Prostate gland (tissue), 2 donors: Measurements from ENCODE around the gene PCCB. TPM values are rescaled to one million over a fixed set of nuclear protein-coding genes. Genes with fewer than 3 reads are reported as not detected.
"Not testable (repeated sequence)": the region's sequence is repeated elsewhere in the genome, so short reads cannot be mapped to it uniquely, and the experiment has no call there.

Experiments used
- DNase-seq: peaks from one replicate; pipeline ENCODE4 v3.0.0-alpha.2; 2019; ENCODE audit warnings: low spot score
- H3K27ac ChIP-seq, 2 donors: fragments of 200-600 bp; sonication (generic); 2 replicates each; pipeline ENCODE4 v1.5.1; 2017 to 2019
- H3K27me3 ChIP-seq: fragments of 200-600 bp; sonication (generic); replicated peaks from 2 replicates; pipeline ENCODE4 v1.5.1; 2019; ENCODE audit not compliant: insufficient read depth
- H3K36me3 ChIP-seq, 2 donors: fragments of 200-600 bp; sonication (generic); 1 replicate in 1 of 2; 2 replicates in 1 of 2; pipeline versions ENCODE4 v1.5.1 to v1.8.1; 2017 to 2019
- H3K4me1 ChIP-seq: fragments of 200-600 bp; sonication (generic); replicated peaks from 2 replicates; pipeline ENCODE4 v1.5.1; 2019
- H3K4me3 ChIP-seq, 2 donors: fragments of 200-600 bp; sonication (generic); 2 replicates each; pipeline ENCODE4 v1.5.1; 2017 to 2019
- H3K9me3 ChIP-seq: fragments of 200-600 bp; sonication (generic); 2 replicates; pipeline ENCODE4 v1.5.1; 2017
- POLR2A ChIP-seq: fragments of 450-650 bp; IDR thresholded peaks from one replicate; pipeline ENCODE4 v1.6.1; 2016; ENCODE audit warnings: antibody characterized with exemption, mild to moderate bottlenecking
- POLR2AphosphoS5 ChIP-seq: sonication (generic); formaldehyde crosslinking; IDR thresholded peaks from one replicate; pipeline ENCODE4 v1.6.1; 2017; ENCODE audit warnings: antibody characterized with exemption
- WGBS: methylation state at CpG from one replicate; pipeline ENCODE4 v1.1.5; 2018; 5-methylcytosine and 5-hydroxymethylcytosine counted together
- intact Hi-C: fragments of 100-400 bp; cut with DNase I; formaldehyde crosslinking; loops from one replicate; pipeline ENCODE4 v1.14.2; 2022
- total RNA-seq, 2 donors: library from RNA; depleted of rRNA; stranded (reverse); fragments of >200 nt; gene quantifications; one replicate each; pipeline ENCODE4 v1.1.0, GENCODE V29; 2016
- TF ChIP-seq, protein P1 (sequence below), 4 experiments: fragments of 200-600 bp in 2 of 4; fragments of 450-650 bp in 2 of 4; sonication (generic) in 2 of 4; IDR thresholded peaks; 1 replicate in 3 of 4; 2 replicates in 1 of 4; pipeline ENCODE4 v1.5.1; 2016 to 2019; ENCODE audit warnings: antibody characterized with exemption in 4 of 4, mild to moderate bottlenecking in 2 of 4, moderate library complexity in 2 of 4

The PCCB gene
- total RNA-seq, 2 donors from 2014 or later, result 60.9 to 70.3 TPM

DNA sequence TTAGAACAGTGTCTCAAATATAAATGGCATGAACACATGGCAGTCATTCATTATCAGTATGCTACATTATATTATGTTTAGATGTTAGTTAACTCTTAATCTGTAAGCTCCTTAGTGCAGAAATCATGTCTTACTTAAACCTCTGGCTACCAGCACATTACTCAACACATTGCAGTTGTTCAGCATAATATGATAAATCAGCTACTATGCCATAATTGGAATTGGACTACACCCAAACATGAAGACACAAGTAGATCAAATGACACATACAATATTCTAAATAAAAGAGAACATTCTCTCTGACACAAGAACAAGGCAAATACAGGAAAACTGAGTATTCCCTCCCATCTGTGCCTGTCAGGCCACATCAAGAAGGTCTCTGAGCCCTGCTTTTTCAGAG lies 116.1 kb downstream of the PCCB start:
- no peak for DNase-seq
- Histone ChIP-seq H3K36me3 (no peaks in the 10 kb centered on the region), H3K9me3 (no peaks in the 10 kb centered on the region), H3K27me3 (no peaks in the 10 kb centered on the region), H3K27ac (no peak overlapping the region), H3K4me3 (no peak overlapping the region), H3K4me1 (no peaks in the 10 kb centered on the region)
- intact Hi-C loops, result no loop called here
- TF ChIP-seq, protein P1, sequence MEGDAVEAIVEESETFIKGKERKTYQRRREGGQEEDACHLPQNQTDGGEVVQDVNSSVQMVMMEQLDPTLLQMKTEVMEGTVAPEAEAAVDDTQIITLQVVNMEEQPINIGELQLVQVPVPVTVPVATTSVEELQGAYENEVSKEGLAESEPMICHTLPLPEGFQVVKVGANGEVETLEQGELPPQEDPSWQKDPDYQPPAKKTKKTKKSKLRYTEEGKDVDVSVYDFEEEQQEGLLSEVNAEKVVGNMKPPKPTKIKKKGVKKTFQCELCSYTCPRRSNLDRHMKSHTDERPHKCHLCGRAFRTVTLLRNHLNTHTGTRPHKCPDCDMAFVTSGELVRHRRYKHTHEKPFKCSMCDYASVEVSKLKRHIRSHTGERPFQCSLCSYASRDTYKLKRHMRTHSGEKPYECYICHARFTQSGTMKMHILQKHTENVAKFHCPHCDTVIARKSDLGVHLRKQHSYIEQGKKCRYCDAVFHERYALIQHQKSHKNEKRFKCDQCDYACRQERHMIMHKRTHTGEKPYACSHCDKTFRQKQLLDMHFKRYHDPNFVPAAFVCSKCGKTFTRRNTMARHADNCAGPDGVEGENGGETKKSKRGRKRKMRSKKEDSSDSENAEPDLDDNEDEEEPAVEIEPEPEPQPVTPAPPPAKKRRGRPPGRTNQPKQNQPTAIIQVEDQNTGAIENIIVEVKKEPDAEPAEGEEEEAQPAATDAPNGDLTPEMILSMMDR (IDR thresholded peaks at IDR 0.05), result no peak
- TF ChIP-seq POLR2AphosphoS5 (no peak), POLR2A (no peak)

DNA sequence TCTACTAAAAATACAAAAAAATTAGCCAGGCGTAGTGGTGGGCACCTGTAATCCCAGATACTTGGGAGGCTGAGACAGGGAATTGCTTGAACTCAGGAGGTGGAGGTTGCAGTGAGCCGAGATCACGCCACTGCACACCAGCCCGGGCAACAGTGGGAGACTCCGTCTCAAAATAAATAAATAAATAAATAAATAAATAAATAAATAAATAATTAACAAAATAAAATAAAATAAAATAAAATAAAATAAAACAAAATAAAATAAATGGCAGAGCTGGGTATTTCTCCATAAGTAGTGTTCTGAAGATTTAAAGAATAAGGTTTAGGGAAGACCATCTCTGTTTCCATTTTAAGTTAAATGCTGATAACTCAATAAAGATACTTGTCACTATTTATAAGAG lies 125.7 kb downstream of the PCCB start:
- H3K27me3 ChIP-seq, intact Hi-C loops, DNase-seq, H3K36me3 ChIP-seq, H3K9me3 ChIP-seq, H3K27ac ChIP-seq, H3K4me3 ChIP-seq, H3K4me1 ChIP-seq: not testable (repeated sequence)
- whole genome bisulfite sequencing, result 100% methylated on average over 5 of the region's 5 CpGs

DNA sequence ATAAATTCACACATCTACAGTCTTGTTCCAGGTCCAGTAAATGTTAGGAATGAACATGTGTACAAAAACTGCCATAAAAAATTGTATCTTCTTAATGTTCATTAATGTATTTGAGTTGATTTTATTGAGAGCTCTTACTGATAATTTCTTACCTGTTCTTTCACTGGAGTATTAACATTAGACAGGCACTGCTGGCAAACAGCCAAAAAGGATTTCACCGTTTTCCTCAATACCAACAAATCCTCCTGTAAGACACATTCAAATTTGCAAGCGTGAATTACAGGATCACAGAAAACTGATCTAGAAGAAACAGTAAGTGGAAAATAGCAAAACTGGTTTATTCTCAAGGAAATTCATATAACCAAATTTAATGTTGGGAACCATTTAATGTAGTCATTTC lies 127.4 kb downstream of the PCCB start:
- H3K27ac ChIP-seq, result no peak overlapping the region
- intact Hi-C loops, result no loop called here
- no peaks in the 10 kb centered on the region for H3K4me1 ChIP-seq
- H3K9me3 ChIP-seq, result no peaks in the 10 kb centered on the region
- 47% methylated on average over 2 of the region's 2 CpGs for WGBS
- H3K36me3 ChIP-seq, result no peaks in the 10 kb centered on the region
- DNase-seq, result no peak
- TF ChIP-seq, protein P1 (IDR thresholded peaks at IDR 0.05), result no peak
- TF ChIP-seq POLR2AphosphoS5, result no peak
- TF ChIP-seq POLR2A, result no peak
- no peak overlapping the region for H3K4me3 ChIP-seq
- no peaks in the 10 kb centered on the region for H3K27me3 ChIP-seq

DNA sequence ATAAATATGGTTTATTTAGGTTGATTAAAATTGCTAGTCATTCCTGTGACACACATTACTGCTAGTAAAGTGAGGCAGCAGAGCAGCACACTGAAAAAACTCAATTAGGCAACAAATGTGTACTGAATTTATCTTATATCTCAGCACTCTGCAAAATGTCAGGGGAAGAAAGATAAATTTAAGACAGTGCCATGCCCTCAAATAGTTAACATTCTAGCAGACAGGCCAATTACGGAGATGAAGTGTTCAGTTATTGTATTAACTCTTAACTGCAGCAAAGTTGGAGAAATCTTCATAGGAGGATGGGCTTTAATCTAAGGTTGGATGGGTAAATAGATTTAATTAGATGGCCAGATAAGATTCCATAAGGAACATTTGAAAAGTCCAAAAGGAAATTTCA lies 127.9 kb downstream of the PCCB start:
- no peaks in the 10 kb centered on the region for H3K36me3 ChIP-seq
- no peak for DNase-seq
- no peaks in the 10 kb centered on the region for H3K4me1 ChIP-seq
- H3K27ac ChIP-seq, result no peak overlapping the region
- H3K9me3 ChIP-seq, result no peaks in the 10 kb centered on the region
- 49% methylated on average over 1 of the region's 1 CpG for WGBS
- H3K4me3 ChIP-seq, result no peak overlapping the region
- no peaks in the 10 kb centered on the region for H3K27me3 ChIP-seq
- intact Hi-C loops, result no loop called here
- TF ChIP-seq, protein P1 (IDR thresholded peaks at IDR 0.05), result no peak

Other genes starting within 250 kb of the PCCB start
- gene MSL2, start 54.0 kb upstream of the PCCB start, total RNA-seq, result 10 to 100 TPM; 25.9 to 44.2 TPM